ENCODE data around the gene ZNF275. TPM values are rescaled to one million over a fixed set of nuclear protein-coding genes. Genes with fewer than 3 reads are reported as not detected.
A peak's percentile ranks its signal among the peaks of the same experiment; 100 is the strongest.

ZNF275 gene
- total RNA-seq, 1 donor from 2014 or later, result 14.8 TPM

DNA sequence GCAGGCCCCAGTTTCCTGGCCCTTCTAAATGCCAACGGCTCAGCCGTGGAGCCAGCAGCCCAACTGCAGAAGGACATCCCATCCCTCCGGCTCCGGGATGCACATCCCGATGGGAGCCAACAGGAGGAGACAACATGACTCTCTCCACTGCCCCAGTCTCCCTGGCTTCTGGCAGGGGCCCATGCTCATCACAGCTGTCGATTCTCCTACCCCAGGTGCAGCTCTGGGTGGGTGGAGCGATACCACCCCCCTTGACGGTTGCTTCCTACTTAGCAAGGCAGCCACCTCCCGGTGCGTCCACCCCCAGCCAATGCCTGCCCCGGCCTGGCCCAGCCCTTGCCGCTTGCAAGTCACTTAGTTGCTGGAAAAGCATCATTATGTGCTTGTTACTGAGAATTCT, 19.5 kb downstream of the ZNF275 start:
- DNase-seq (ENCODE audit: low read depth) (no peak), FAIRE-seq (no peak)
- Histone ChIP-seq H3K36me3 (ENCODE audit: insufficient read depth, low read length) (no peaks in the 10 kb centered on the region), H3K27me3 (ENCODE audit: insufficient read depth, low read length) (no peaks in the 10 kb centered on the region), H2AFZ (ENCODE audit: low read depth, low read length) (no peak overlapping the region), H3K4me1 (ENCODE audit: insufficient read depth, low read length) (no peaks in the 10 kb centered on the region), H3K9me3 (ENCODE audit: insufficient read depth, low read depth, low read length) (no peaks in the 10 kb centered on the region), H3K4me2 (ENCODE audit: low read length) (no peak overlapping the region), H3K27ac (ENCODE audit: low read depth, low read length) (no peak overlapping the region), H3K79me2 (ENCODE audit: insufficient read depth, low read length) (no peaks in the 10 kb centered on the region), H3K9ac (ENCODE audit: low read length) (no peak overlapping the region), H4K20me1 (ENCODE audit: insufficient read depth, low read length) (no peaks in the 10 kb centered on the region), H3K4me3 (ENCODE audit: insufficient read depth, low read depth, low read length) (no peak overlapping the region)
- Mint-ChIP-seq H3K4me3 (ENCODE audit: unreplicated experiment) (no peak overlapping the region), H3K27ac (ENCODE audit: unreplicated experiment) (no peak overlapping the region), H3K9me3 (ENCODE audit: unreplicated experiment) (no peaks in the 10 kb centered on the region), H3K27me3 (ENCODE audit: low read depth, unreplicated experiment) (no peaks in the 10 kb centered on the region), H3K4me1 (ENCODE audit: low read depth, unreplicated experiment) (no peaks in the 10 kb centered on the region), H3K36me3 (ENCODE audit: low read depth, unreplicated experiment) (peaks cover 2% of the 10 kb centered on the region)
- TF ChIP-seq EZH2 (IDR thresholded peaks at IDR 0.05; ENCODE audit: insufficient read depth, low read length), result no peak
- TF ChIP-seq, protein P1, sequence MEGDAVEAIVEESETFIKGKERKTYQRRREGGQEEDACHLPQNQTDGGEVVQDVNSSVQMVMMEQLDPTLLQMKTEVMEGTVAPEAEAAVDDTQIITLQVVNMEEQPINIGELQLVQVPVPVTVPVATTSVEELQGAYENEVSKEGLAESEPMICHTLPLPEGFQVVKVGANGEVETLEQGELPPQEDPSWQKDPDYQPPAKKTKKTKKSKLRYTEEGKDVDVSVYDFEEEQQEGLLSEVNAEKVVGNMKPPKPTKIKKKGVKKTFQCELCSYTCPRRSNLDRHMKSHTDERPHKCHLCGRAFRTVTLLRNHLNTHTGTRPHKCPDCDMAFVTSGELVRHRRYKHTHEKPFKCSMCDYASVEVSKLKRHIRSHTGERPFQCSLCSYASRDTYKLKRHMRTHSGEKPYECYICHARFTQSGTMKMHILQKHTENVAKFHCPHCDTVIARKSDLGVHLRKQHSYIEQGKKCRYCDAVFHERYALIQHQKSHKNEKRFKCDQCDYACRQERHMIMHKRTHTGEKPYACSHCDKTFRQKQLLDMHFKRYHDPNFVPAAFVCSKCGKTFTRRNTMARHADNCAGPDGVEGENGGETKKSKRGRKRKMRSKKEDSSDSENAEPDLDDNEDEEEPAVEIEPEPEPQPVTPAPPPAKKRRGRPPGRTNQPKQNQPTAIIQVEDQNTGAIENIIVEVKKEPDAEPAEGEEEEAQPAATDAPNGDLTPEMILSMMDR (IDR thresholded peaks at IDR 0.05; ENCODE audit: insufficient read depth, low read depth, low read length), result no peak

DNA sequence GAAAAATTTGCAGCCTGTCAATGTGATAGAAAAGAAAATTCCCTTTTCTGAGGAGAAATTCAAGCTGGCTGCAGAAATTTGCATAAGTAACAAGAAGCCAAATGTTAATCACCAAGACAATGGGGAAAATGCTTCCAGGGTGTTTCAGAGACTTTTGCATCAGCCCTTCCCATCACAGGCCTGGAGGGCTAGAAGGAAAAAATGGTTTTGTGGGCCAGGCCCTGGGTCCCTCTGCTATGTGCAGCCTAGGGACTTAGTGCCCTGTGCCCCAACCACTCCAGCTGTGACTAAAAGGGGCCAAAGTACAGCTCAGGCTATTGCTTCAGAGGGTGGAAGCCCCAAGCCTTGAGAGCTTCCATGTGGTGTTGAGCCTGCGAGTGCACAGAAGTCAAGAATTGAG, 23.9 kb downstream of the ZNF275 start:
- no peak overlapping the region for H3K4me2 ChIP-seq (ENCODE audit: low read length)
- H2AFZ ChIP-seq (ENCODE audit: low read depth, low read length), result no peak overlapping the region
- no peak overlapping the region for H3K27ac ChIP-seq (ENCODE audit: low read depth, low read length)
- no peak overlapping the region for H3K4me3 Mint-ChIP-seq (ENCODE audit: unreplicated experiment)
- peaks cover 2% of the 10 kb centered on the region for H3K27me3 Mint-ChIP-seq (ENCODE audit: low read depth, unreplicated experiment)
- no peaks in the 10 kb centered on the region for H4K20me1 ChIP-seq (ENCODE audit: insufficient read depth, low read length)
- no peak overlapping the region for H3K27ac Mint-ChIP-seq (ENCODE audit: unreplicated experiment)
- no peaks in the 10 kb centered on the region for H3K9me3 ChIP-seq (ENCODE audit: insufficient read depth, low read depth, low read length)
- H3K36me3 Mint-ChIP-seq (ENCODE audit: low read depth, unreplicated experiment), result peaks cover 2% of the 10 kb centered on the region
- no peaks in the 10 kb centered on the region for H3K36me3 ChIP-seq (ENCODE audit: insufficient read depth, low read length)
- no peak for TF ChIP-seq EZH2 (IDR thresholded peaks at IDR 0.05; ENCODE audit: insufficient read depth, low read length)
- TF ChIP-seq, protein P1 (IDR thresholded peaks at IDR 0.05; ENCODE audit: insufficient read depth, low read depth, low read length), result no peak
- peaks cover 3% of the 10 kb centered on the region for H3K9me3 Mint-ChIP-seq (ENCODE audit: unreplicated experiment)
- H3K4me3 ChIP-seq (ENCODE audit: insufficient read depth, low read depth, low read length), result no peak overlapping the region
- no peaks in the 10 kb centered on the region for H3K79me2 ChIP-seq (ENCODE audit: insufficient read depth, low read length)
- H3K27me3 ChIP-seq (ENCODE audit: insufficient read depth, low read length), result no peaks in the 10 kb centered on the region
- DNase-seq (ENCODE audit: low read depth) (no peak), FAIRE-seq (peak; percentile 23)
- H3K4me1 ChIP-seq (ENCODE audit: insufficient read depth, low read length), result no peaks in the 10 kb centered on the region
- H3K9ac ChIP-seq (ENCODE audit: low read length), result no peak overlapping the region
- H3K4me1 Mint-ChIP-seq (ENCODE audit: low read depth, unreplicated experiment), result no peaks in the 10 kb centered on the region

DNA sequence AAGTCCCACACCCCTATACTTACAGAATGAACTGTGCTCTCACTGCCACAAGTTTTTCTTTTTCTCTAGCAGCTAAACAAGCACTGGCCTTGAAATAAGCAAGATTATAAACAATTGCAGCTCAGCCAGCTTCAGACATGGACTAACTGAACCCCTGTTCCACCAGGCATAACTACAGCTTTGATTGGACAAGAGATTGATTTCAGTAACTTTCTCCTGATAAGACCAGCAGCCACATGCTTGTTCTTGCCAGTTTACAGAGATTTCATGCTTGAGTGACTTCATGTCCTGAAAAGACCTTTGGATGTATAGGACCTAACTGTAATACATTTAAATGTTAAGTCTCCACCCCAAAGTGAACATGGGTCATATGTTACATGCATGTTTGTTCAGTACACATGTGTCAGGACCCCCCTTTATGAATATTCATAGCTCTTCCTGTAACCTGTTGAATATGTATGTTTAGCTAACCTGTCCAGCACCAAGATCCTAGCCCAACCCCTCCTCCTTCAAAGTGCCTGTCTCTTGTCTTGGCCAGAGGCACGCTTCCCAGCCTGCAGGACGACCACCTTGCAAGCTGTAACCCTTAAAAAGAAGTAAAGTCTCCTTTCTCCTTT, 27.9 kb downstream of the ZNF275 start:
- Histone ChIP-seq H3K4me2 (ENCODE audit: low read length) (no peak overlapping the region), H3K36me3 (ENCODE audit: insufficient read depth, low read length) (no peaks in the 10 kb centered on the region), H3K27me3 (ENCODE audit: insufficient read depth, low read length) (no peaks in the 10 kb centered on the region), H3K4me1 (ENCODE audit: insufficient read depth, low read length) (no peaks in the 10 kb centered on the region), H3K79me2 (ENCODE audit: insufficient read depth, low read length) (no peaks in the 10 kb centered on the region), H3K4me3 (ENCODE audit: insufficient read depth, low read depth, low read length) (no peak overlapping the region), H3K9me3 (ENCODE audit: insufficient read depth, low read depth, low read length) (no peaks in the 10 kb centered on the region), H4K20me1 (ENCODE audit: insufficient read depth, low read length) (no peaks in the 10 kb centered on the region), H2AFZ (ENCODE audit: low read depth, low read length) (no peak overlapping the region), H3K27ac (ENCODE audit: low read depth, low read length) (no peak overlapping the region), H3K9ac (ENCODE audit: low read length) (no peak overlapping the region)
- Mint-ChIP-seq H3K4me1 (ENCODE audit: low read depth, unreplicated experiment) (no peaks in the 10 kb centered on the region), H3K4me3 (ENCODE audit: unreplicated experiment) (no peak overlapping the region), H3K27me3 (ENCODE audit: low read depth, unreplicated experiment) (peaks cover 4% of the 10 kb centered on the region), H3K27ac (ENCODE audit: unreplicated experiment) (no peak overlapping the region), H3K36me3 (ENCODE audit: low read depth, unreplicated experiment) (peaks cover 2% of the 10 kb centered on the region), H3K9me3 (ENCODE audit: unreplicated experiment) (peaks cover 3% of the 10 kb centered on the region)
- TF ChIP-seq EZH2 (IDR thresholded peaks at IDR 0.05; ENCODE audit: insufficient read depth, low read length), result no peak
- TF ChIP-seq, protein P1 (IDR thresholded peaks at IDR 0.05; ENCODE audit: insufficient read depth, low read depth, low read length), result no peak
- peak; percentile 90 for FAIRE-seq
- DNase-seq (ENCODE audit: low read depth), result peak; percentile 22

All from astrocyte (in vitro differentiated cells and primary cell).